ENCODE results near the gene CSN3. TPM values are rescaled to one million over a fixed set of nuclear protein-coding genes. Genes with fewer than 3 reads are reported as not detected.
"Not testable (repeated sequence)": the region's sequence is repeated elsewhere in the genome, so short reads cannot be mapped to it uniquely, and the experiment has no call there.

CSN3 gene
- total RNA-seq, 1 experiment from 2014 or later = not detected

DNA sequence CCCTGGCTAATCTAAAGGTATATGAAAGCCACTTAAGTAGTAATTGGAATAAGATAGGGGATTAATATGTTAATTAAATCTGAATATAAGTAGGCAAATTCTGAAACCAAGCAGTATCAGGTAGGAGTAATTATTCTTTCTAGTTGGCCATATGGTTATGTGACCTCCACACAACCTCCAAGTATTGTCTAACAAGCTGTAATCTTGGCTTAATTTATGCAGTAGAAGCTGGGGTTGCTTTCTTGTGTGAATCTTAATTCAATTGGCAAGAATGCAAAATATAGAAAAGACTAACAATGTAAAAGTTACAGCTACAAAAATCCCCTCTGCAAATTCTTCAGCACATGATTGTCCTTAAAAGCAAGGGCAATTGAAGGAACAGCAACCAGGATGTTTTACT lies 26.3 kb upstream of the CSN3 start:
- not testable (repeated sequence) for H4K8ac ChIP-seq (replicated peaks; ENCODE audit: insufficient read length, low read depth, low read length); H2BK120ac ChIP-seq (ENCODE audit: low read depth, low read length, poor library complexity, severe bottlenecking); H3K56ac ChIP-seq (ENCODE audit: insufficient read length, low read depth, low read length); H3K27ac ChIP-seq (ENCODE audit: insufficient read length, low read depth, low read length); H3K4me3 Mint-ChIP-seq; H4K91ac ChIP-seq (ENCODE audit: insufficient read length, low read depth, low read length); H3K14ac ChIP-seq (ENCODE audit: insufficient read depth, low read length); H3K18ac ChIP-seq (ENCODE audit: insufficient read length, low read depth, low read length); H3K9ac ChIP-seq (ENCODE audit: extremely low read depth, insufficient read length, low read length); H2AFZ ChIP-seq (ENCODE audit: low read length); H3K4me1 ChIP-seq (ENCODE audit: insufficient read depth, low read length); H2AK5ac ChIP-seq (ENCODE audit: insufficient read length, low read length); H2BK20ac ChIP-seq (ENCODE audit: low read depth, low read length, poor library complexity, severe bottlenecking); H3K36me3 Mint-ChIP-seq (ENCODE audit: insufficient read depth in 1 of 3, low read depth in 3 of 3); H3K9me3 ChIP-seq (ENCODE audit: control insufficient read depth, low read depth, low read length); H3K27me3 ChIP-seq (ENCODE audit: insufficient read depth, low read length); H3K4me2 ChIP-seq (ENCODE audit: insufficient read depth, insufficient read length, low read length); H3K4me1 Mint-ChIP-seq; H3K23me2 ChIP-seq (ENCODE audit: insufficient read length, low read depth, low read length, poor library complexity, severe bottlenecking); H3T11ph ChIP-seq (ENCODE audit: low read length); H3K27ac Mint-ChIP-seq; H2BK12ac ChIP-seq (ENCODE audit: insufficient read length, low read depth, low read length); H3K79me1 ChIP-seq (ENCODE audit: insufficient read depth, low read depth, low read length, poor library complexity, severe bottlenecking); H2BK15ac ChIP-seq (ENCODE audit: low read depth, low read length); H3K23ac ChIP-seq (ENCODE audit: insufficient read length, low read depth, low read length); DNase-seq; H2BK5ac ChIP-seq (ENCODE audit: insufficient read length, low read length); H3K79me2 ChIP-seq (ENCODE audit: insufficient read depth, low read length); H3K4ac ChIP-seq (ENCODE audit: low read depth, low read length); H3K27me3 Mint-ChIP-seq (ENCODE audit: low read depth); H4K5ac ChIP-seq (ENCODE audit: insufficient read length, low read depth, low read length); H3K9me3 Mint-ChIP-seq; H4K20me1 ChIP-seq (ENCODE audit: control insufficient read depth, insufficient read depth, insufficient read length)

DNA sequence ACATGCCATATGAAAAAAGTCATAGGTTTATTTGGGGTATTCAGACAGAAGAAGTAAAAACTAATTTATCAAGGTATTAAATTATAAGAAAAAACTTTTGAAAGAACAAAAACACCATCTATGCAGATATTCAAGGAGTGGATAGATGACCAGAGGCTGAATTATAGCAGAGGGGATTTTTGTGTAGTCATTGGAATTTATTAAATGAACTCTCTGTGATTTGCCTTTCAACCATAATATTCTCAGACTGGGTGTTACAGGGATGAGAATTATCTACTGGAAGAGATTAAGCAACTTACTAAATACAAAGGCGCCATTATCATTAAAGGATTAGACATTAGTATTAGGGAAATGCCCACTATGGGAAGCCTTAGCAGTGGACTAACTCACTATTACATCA lies 25.8 kb upstream of the CSN3 start:
- not testable (repeated sequence) for H4K5ac ChIP-seq (ENCODE audit: insufficient read length, low read depth, low read length); H2BK20ac ChIP-seq (ENCODE audit: low read depth, low read length, poor library complexity, severe bottlenecking); H3T11ph ChIP-seq (ENCODE audit: low read length); H2BK120ac ChIP-seq (ENCODE audit: low read depth, low read length, poor library complexity, severe bottlenecking); H3K4me3 Mint-ChIP-seq; H3K56ac ChIP-seq (ENCODE audit: insufficient read length, low read depth, low read length); H3K4me1 ChIP-seq (ENCODE audit: insufficient read depth, low read length); H2BK12ac ChIP-seq (ENCODE audit: insufficient read length, low read depth, low read length); H2AFZ ChIP-seq (ENCODE audit: low read length); H2BK15ac ChIP-seq (ENCODE audit: low read depth, low read length); H4K91ac ChIP-seq (ENCODE audit: insufficient read length, low read depth, low read length); H3K4ac ChIP-seq (ENCODE audit: low read depth, low read length); H3K79me1 ChIP-seq (ENCODE audit: insufficient read depth, low read depth, low read length, poor library complexity, severe bottlenecking); H3K27ac Mint-ChIP-seq; H3K14ac ChIP-seq (ENCODE audit: insufficient read depth, low read length); H2AK5ac ChIP-seq (ENCODE audit: insufficient read length, low read length); H3K4me1 Mint-ChIP-seq; H3K9ac ChIP-seq (ENCODE audit: extremely low read depth, insufficient read length, low read length); H4K20me1 ChIP-seq (ENCODE audit: control insufficient read depth, insufficient read depth, insufficient read length); H3K27ac ChIP-seq (ENCODE audit: insufficient read length, low read depth, low read length); H3K9me3 ChIP-seq (ENCODE audit: control insufficient read depth, low read depth, low read length); H3K9me3 Mint-ChIP-seq; H3K23me2 ChIP-seq (ENCODE audit: insufficient read length, low read depth, low read length, poor library complexity, severe bottlenecking); H2BK5ac ChIP-seq (ENCODE audit: insufficient read length, low read length); H3K27me3 Mint-ChIP-seq (ENCODE audit: low read depth); H3K23ac ChIP-seq (ENCODE audit: insufficient read length, low read depth, low read length); H3K27me3 ChIP-seq (ENCODE audit: insufficient read depth, low read length); H4K8ac ChIP-seq (replicated peaks; ENCODE audit: insufficient read length, low read depth, low read length); H3K18ac ChIP-seq (ENCODE audit: insufficient read length, low read depth, low read length); H3K4me2 ChIP-seq (ENCODE audit: insufficient read depth, insufficient read length, low read length); H3K36me3 Mint-ChIP-seq (ENCODE audit: insufficient read depth in 1 of 3, low read depth in 3 of 3); H3K79me2 ChIP-seq (ENCODE audit: insufficient read depth, low read length); DNase-seq
- no CpG with 5 or more reads among the region's 1 CpG for WGBS (ENCODE audit: extremely low coverage, insufficient read length, low lambda C conversion rate)

DNA sequence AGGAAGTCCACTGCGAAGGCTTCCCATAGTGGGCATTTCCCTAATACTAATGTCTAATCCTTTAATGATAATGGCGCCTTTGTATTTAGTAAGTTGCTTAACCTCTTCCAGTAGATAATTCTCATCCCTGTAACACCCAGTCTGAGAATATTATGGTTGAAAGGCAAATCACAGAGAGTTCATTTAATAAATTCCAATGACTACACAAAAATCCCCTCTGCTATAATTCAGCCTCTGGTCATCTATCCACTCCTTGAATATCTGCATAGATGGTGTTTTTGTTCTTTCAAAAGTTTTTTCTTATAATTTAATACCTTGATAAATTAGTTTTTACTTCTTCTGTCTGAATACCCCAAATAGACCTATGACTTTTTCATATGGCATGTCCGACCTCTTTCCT lies 21.0 kb upstream of the CSN3 start:
- H3K27me3 Mint-ChIP-seq (ENCODE audit: low read depth); DNase-seq; H4K20me1 ChIP-seq (ENCODE audit: control insufficient read depth, insufficient read depth, insufficient read length); H3K4me3 Mint-ChIP-seq; H3K23me2 ChIP-seq (ENCODE audit: insufficient read length, low read depth, low read length, poor library complexity, severe bottlenecking); H2BK15ac ChIP-seq (ENCODE audit: low read depth, low read length); H3K4ac ChIP-seq (ENCODE audit: low read depth, low read length); H3K27ac ChIP-seq (ENCODE audit: insufficient read length, low read depth, low read length); H3K9me3 Mint-ChIP-seq; H3K79me2 ChIP-seq (ENCODE audit: insufficient read depth, low read length); H2BK12ac ChIP-seq (ENCODE audit: insufficient read length, low read depth, low read length); H3K36me3 Mint-ChIP-seq (ENCODE audit: insufficient read depth in 1 of 3, low read depth in 3 of 3); H3K4me1 Mint-ChIP-seq; H3K9ac ChIP-seq (ENCODE audit: extremely low read depth, insufficient read length, low read length); H2AK5ac ChIP-seq (ENCODE audit: insufficient read length, low read length); H3K9me3 ChIP-seq (ENCODE audit: control insufficient read depth, low read depth, low read length); H3K14ac ChIP-seq (ENCODE audit: insufficient read depth, low read length); H2AFZ ChIP-seq (ENCODE audit: low read length); H3K56ac ChIP-seq (ENCODE audit: insufficient read length, low read depth, low read length); H3K4me2 ChIP-seq (ENCODE audit: insufficient read depth, insufficient read length, low read length); H3K23ac ChIP-seq (ENCODE audit: insufficient read length, low read depth, low read length); H2BK20ac ChIP-seq (ENCODE audit: low read depth, low read length, poor library complexity, severe bottlenecking); H3K4me1 ChIP-seq (ENCODE audit: insufficient read depth, low read length); H3T11ph ChIP-seq (ENCODE audit: low read length); H4K8ac ChIP-seq (replicated peaks; ENCODE audit: insufficient read length, low read depth, low read length); H3K27me3 ChIP-seq (ENCODE audit: insufficient read depth, low read length); H2BK120ac ChIP-seq (ENCODE audit: low read depth, low read length, poor library complexity, severe bottlenecking); H2BK5ac ChIP-seq (ENCODE audit: insufficient read length, low read length); H4K91ac ChIP-seq (ENCODE audit: insufficient read length, low read depth, low read length); H3K79me1 ChIP-seq (ENCODE audit: insufficient read depth, low read depth, low read length, poor library complexity, severe bottlenecking); H3K18ac ChIP-seq (ENCODE audit: insufficient read length, low read depth, low read length); H4K5ac ChIP-seq (ENCODE audit: insufficient read length, low read depth, low read length); H3K27ac Mint-ChIP-seq: not testable (repeated sequence)
- WGBS (ENCODE audit: extremely low coverage, insufficient read length, low lambda C conversion rate) = no CpG with 5 or more reads among the region's 3 CpGs
